Peyer's patch (tissue), 4 donors: Measurements from ENCODE around the gene B4GALT7. TPM values are rescaled to one million over a fixed set of nuclear protein-coding genes. Genes with fewer than 3 reads are reported as not detected.

Experiments used
- DNase-seq, 3 donors: peaks; one replicate each; pipeline ENCODE4 v3.0.0-alpha.2; 2017 to 2019
- H3K27ac ChIP-seq, 4 donors: fragments of 200-600 bp; sonication (generic); one replicate each; pipeline ENCODE4 v1.5.1; 2016 to 2019
- H3K27me3 ChIP-seq, 2 donors: fragments of 200-600 bp; sonication (generic); one replicate each; pipeline ENCODE4 v1.5.1; 2019
- H3K36me3 ChIP-seq, 3 donors: fragments of 200-600 bp; sonication (generic); one replicate each; pipeline ENCODE4 v1.5.1; 2016 to 2019
- H3K4me1 ChIP-seq, 4 donors: fragments of 200-600 bp; sonication (generic); one replicate each; pipeline ENCODE4 v1.5.1; 2016 to 2019
- H3K4me3 ChIP-seq, 4 donors: fragments of 200-600 bp; sonication (generic); 1 replicate in 3 of 4; 2 replicates in 1 of 4; pipeline ENCODE4 v1.5.1; 2016 to 2019; ENCODE audit warnings: mild to moderate bottlenecking in 1 of 4
- H3K9me3 ChIP-seq, 4 donors: fragments of 200-600 bp; sonication (generic); one replicate each; pipeline ENCODE4 v1.5.1; 2016 to 2019; ENCODE audit warnings: mild to moderate bottlenecking in 1 of 4
- CTCF ChIP-seq, 6 experiments: fragments of 450-650 bp in 4 of 6; fragments of 200-600 bp in 2 of 6; sonication (generic) in 1 of 6; IDR thresholded peaks; one replicate each; pipeline ENCODE4 v1.5.1; 2017 to 2019; ENCODE audit warnings: antibody characterized with exemption in 6 of 6, mild to moderate bottlenecking in 3 of 6, moderate library complexity in 1 of 6
- POLR2A ChIP-seq, 2 donors: fragments of 450-650 bp; IDR thresholded peaks; one replicate each; pipeline ENCODE4 v1.5.1; 2017; ENCODE audit warnings: antibody characterized with exemption in 2 of 2, mild to moderate bottlenecking in 2 of 2, moderate library complexity in 2 of 2
- total RNA-seq, 4 donors: library from RNA; depleted of rRNA; stranded (reverse); fragments of >200 nt; gene quantifications; one replicate each; pipeline ENCODE4 v1.1.0, GENCODE V29; 2016

B4GALT7 gene
- total RNA-seq, 4 donors from 2014 or later, result 12.6 to 29.8 (median 21.9) TPM

GRCh38 chr5:177601126-177601525 is 1.2 kb downstream of the B4GALT7 start:
- Histone ChIP-seq H3K27ac (peak overlapping the region in 1 of 4 donors; percentile 94), H3K9me3 (no peaks in the 10 kb centered on the region), H3K27me3 (no peaks in the 10 kb centered on the region), H3K4me1 (peaks cover 0 to 21% (median 0%) of the 10 kb centered on the region in 4 donors), H3K36me3 (peaks cover 0 to 6% (median 0%) of the 10 kb centered on the region in 3 donors), H3K4me3 (peak overlapping the region in 3 of 4 donors; percentile 85 to 91 (median 87))
- DNase-seq, result no peak
- TF ChIP-seq CTCF (IDR thresholded peaks at IDR 0.05) (no peak), POLR2A (IDR thresholded peaks at IDR 0.05) (no peak)

- no peak for DNase-seq
- Histone ChIP-seq H3K36me3 (no peaks in the 10 kb centered on the region), H3K4me1 (peaks cover 0 to 26% (median 0%) of the 10 kb centered on the region in 4 donors), H3K9me3 (no peaks in the 10 kb centered on the region), H3K4me3 (no peak overlapping the region), H3K27me3 (no peaks in the 10 kb centered on the region), H3K27ac (no peak overlapping the region)
- TF ChIP-seq POLR2A (IDR thresholded peaks at IDR 0.05) (no peak), CTCF (IDR thresholded peaks at IDR 0.05) (peak in 1 of 6 experiments; percentile 14)
Measured at GRCh38 chr5:177601577-177602457, 1.9 kb downstream of the B4GALT7 start.

- no peaks in the 10 kb centered on the region for H3K27me3 ChIP-seq
- H3K27ac ChIP-seq, result no peak overlapping the region
- H3K36me3 ChIP-seq, result no peaks in the 10 kb centered on the region
- H3K4me1 ChIP-seq, result peaks cover 0 to 32% (median 3%) of the 10 kb centered on the region in 4 donors
- TF ChIP-seq CTCF (IDR thresholded peaks at IDR 0.05) (no peak), POLR2A (IDR thresholded peaks at IDR 0.05) (no peak)
- DNase-seq, result no peak
- H3K9me3 ChIP-seq, result no peaks in the 10 kb centered on the region
- no peak overlapping the region for H3K4me3 ChIP-seq
Measured at GRCh38 chr5:177602458-177602830, 2.5 kb downstream of the B4GALT7 start.

- no peak overlapping the region for H3K27ac ChIP-seq
- H3K4me3 ChIP-seq, result no peak overlapping the region
- H3K9me3 ChIP-seq, result no peaks in the 10 kb centered on the region
- no peak for DNase-seq
- no peaks in the 10 kb centered on the region for H3K36me3 ChIP-seq
- H3K27me3 ChIP-seq, result no peaks in the 10 kb centered on the region
- H3K4me1 ChIP-seq, result peaks cover 0 to 38% (median 4%) of the 10 kb centered on the region in 4 donors
- no peak for TF ChIP-seq CTCF (IDR thresholded peaks at IDR 0.05)
- TF ChIP-seq POLR2A (IDR thresholded peaks at IDR 0.05), result no peak
Measured at GRCh38 chr5:177603631-177604030, 3.7 kb downstream of the B4GALT7 start.

GRCh38 chr5:177604116-177604521 is 4.2 kb downstream of the B4GALT7 start:
- H3K9me3 ChIP-seq, result no peaks in the 10 kb centered on the region
- H3K4me1 ChIP-seq, result peaks cover 0 to 38% (median 4%) of the 10 kb centered on the region in 4 donors
- H3K4me3 ChIP-seq, result no peak overlapping the region
- TF ChIP-seq POLR2A (IDR thresholded peaks at IDR 0.05), result no peak
- no peaks in the 10 kb centered on the region for H3K27me3 ChIP-seq
- H3K27ac ChIP-seq, result peak overlapping the region in 1 of 4 donors; percentile 26
- DNase-seq, result no peak
- H3K36me3 ChIP-seq, result no peaks in the 10 kb centered on the region

- no peaks in the 10 kb centered on the region for H3K9me3 ChIP-seq
- no peak overlapping the region for H3K4me3 ChIP-seq
- no peaks in the 10 kb centered on the region for H3K27me3 ChIP-seq
- no peaks in the 10 kb centered on the region for H3K36me3 ChIP-seq
- TF ChIP-seq CTCF (IDR thresholded peaks at IDR 0.05) (no peak), POLR2A (IDR thresholded peaks at IDR 0.05) (no peak)
- H3K27ac ChIP-seq, result peak overlapping the region in 1 of 4 donors; percentile 26
- DNase-seq, result no peak
- H3K4me1 ChIP-seq, result peaks cover 0 to 38% (median 4%) of the 10 kb centered on the region in 4 donors
Measured at GRCh38 chr5:177604656-177605055, 4.7 kb downstream of the B4GALT7 start.
